ENCODE results near the gene AP5B1.

The AP5B1 gene

GRCh38 chr11:65790902-65791650, 10.3 kb upstream of the AP5B1 start:
- TF ChIP-seq SIN3A (IDR thresholded peaks at IDR 0.05; ENCODE audit: borderline replicate concordance, insufficient read depth, low read length) (no peak), FOXP2 (optimal IDR thresholded peaks at IDR 0.05; ENCODE audit: borderline replicate concordance, extremely low read depth, extremely low read length, insufficient read depth) (no peak), TAF1 (IDR thresholded peaks at IDR 0.05; ENCODE audit: borderline replicate concordance, insufficient read depth, low read length) (no peak), REST (IDR thresholded peaks at IDR 0.05; ENCODE audit: insufficient read depth in 1 of 2, low read depth in 2 of 2, low read length in 2 of 2) (no peak), POLR2AphosphoS5 (IDR thresholded peaks at IDR 0.05; ENCODE audit: low read depth, low read length) (no peak)

- TF ChIP-seq POLR2AphosphoS5 (IDR thresholded peaks at IDR 0.05; ENCODE audit: low read depth, low read length) (no peak), TAF1 (IDR thresholded peaks at IDR 0.05; ENCODE audit: borderline replicate concordance, insufficient read depth, low read length) (no peak), REST (IDR thresholded peaks at IDR 0.05; ENCODE audit: insufficient read depth in 1 of 2, low read depth in 2 of 2, low read length in 2 of 2) (no peak), FOXP2 (optimal IDR thresholded peaks at IDR 0.05; ENCODE audit: borderline replicate concordance, extremely low read depth, extremely low read length, insufficient read depth) (no peak), SIN3A (IDR thresholded peaks at IDR 0.05; ENCODE audit: borderline replicate concordance, insufficient read depth, low read length) (no peak)
Observed at GRCh38 chr11:65790104-65790901, 9.5 kb upstream of the AP5B1 start.

GRCh38 chr11:65789230-65790103, 8.7 kb upstream of the AP5B1 start:
- no peak for TF ChIP-seq FOXP2 (optimal IDR thresholded peaks at IDR 0.05; ENCODE audit: borderline replicate concordance, extremely low read depth, extremely low read length, insufficient read depth)
- no peak for TF ChIP-seq TAF1 (IDR thresholded peaks at IDR 0.05; ENCODE audit: borderline replicate concordance, insufficient read depth, low read length)
- TF ChIP-seq REST (IDR thresholded peaks at IDR 0.05; ENCODE audit: insufficient read depth in 1 of 2, low read depth in 2 of 2, low read length in 2 of 2): no peak
- TF ChIP-seq POLR2AphosphoS5 (IDR thresholded peaks at IDR 0.05; ENCODE audit: low read depth, low read length): no peak
- no peak for TF ChIP-seq SIN3A (IDR thresholded peaks at IDR 0.05; ENCODE audit: borderline replicate concordance, insufficient read depth, low read length)

GRCh38 chr11:65788821-65789220, 8.0 kb upstream of the AP5B1 start:
- no peak for TF ChIP-seq REST (IDR thresholded peaks at IDR 0.05; ENCODE audit: insufficient read depth in 1 of 2, low read depth in 2 of 2, low read length in 2 of 2)
- no peak for TF ChIP-seq TAF1 (IDR thresholded peaks at IDR 0.05; ENCODE audit: borderline replicate concordance, insufficient read depth, low read length)
- no peak for TF ChIP-seq POLR2AphosphoS5 (IDR thresholded peaks at IDR 0.05; ENCODE audit: low read depth, low read length)
- TF ChIP-seq SIN3A (IDR thresholded peaks at IDR 0.05; ENCODE audit: borderline replicate concordance, insufficient read depth, low read length): no peak
- TF ChIP-seq FOXP2 (optimal IDR thresholded peaks at IDR 0.05; ENCODE audit: borderline replicate concordance, extremely low read depth, extremely low read length, insufficient read depth): no peak

Data from PFSK-1 (cell line).